ENCODE measurements around the gene EID2B.
A peak's percentile ranks its signal among the peaks of the same experiment; 100 is the strongest.

The EID2B gene, protein sequence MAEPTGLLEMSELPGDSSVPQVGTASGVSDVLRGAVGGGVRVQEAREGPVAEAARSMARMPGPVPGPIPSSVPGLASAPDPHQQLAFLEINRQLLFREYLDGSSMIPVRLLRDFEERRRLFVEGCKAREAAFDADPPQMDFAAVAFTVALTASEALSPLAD

GRCh38 chr19:39532233-39533002, at the start of gene EID2B:
EID2B (minus strand) TSS chr19:39532852; CDS start chr19:39532802, 50 bp downstream.
- peak; percentile 89 to 92 (median 91) for DNase-seq (ENCODE audit: low read depth in 2 of 3, low spot score in 2 of 3)

GRCh38 chr19:39582442-39582841, 49.8 kb upstream of the EID2B start:
- no peak for DNase-seq (ENCODE audit: low read depth in 2 of 3, low spot score in 2 of 3)

GRCh38 chr19:39568604-39569003, 36.0 kb upstream of the EID2B start:
- DNase-seq (ENCODE audit: low read depth in 2 of 3, low spot score in 2 of 3): no peak

DNA sequence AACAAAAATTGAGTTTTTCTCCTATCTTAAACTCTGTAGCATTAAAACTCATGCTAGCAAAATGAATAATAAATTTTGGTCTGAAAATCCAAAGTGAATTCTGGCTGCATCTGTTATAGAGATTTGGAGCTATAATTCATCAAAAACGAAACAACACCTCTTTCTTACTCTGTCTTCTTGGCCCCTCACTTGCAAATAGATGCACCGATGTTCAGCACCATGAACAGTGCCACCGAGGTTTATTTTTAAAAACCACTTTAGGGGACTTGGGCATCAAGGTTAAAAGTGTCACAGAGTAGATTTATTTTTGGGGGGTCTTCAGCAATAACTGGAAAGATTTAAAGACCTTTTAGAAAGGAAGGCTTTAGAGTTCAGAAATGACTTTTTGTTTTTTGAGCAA, 33.4 kb upstream of the EID2B start:
- no peak for DNase-seq (ENCODE audit: low read depth in 2 of 3, low spot score in 2 of 3)

DNA sequence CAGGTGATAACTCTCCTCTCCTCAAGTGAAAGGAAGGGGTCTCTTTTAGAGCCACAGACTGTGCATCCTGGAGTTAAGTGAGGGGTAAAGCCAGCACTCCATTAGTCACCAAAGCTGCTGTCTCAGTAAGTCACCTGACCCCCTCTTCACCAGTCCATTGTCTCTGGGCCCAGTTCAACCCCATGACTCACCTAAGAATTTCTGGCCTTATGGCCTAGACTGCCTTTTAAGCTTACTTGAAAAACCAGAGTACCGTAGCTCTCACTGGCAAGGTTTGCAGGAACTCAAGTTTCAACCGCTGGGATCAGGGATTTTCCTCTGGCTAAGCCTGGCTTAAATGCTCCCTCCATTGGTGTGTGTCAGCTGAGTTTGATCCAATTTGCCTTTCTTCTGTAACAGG, 30.8 kb upstream of the EID2B start:
- no peak for DNase-seq (ENCODE audit: low read depth in 2 of 3, low spot score in 2 of 3)

DNA sequence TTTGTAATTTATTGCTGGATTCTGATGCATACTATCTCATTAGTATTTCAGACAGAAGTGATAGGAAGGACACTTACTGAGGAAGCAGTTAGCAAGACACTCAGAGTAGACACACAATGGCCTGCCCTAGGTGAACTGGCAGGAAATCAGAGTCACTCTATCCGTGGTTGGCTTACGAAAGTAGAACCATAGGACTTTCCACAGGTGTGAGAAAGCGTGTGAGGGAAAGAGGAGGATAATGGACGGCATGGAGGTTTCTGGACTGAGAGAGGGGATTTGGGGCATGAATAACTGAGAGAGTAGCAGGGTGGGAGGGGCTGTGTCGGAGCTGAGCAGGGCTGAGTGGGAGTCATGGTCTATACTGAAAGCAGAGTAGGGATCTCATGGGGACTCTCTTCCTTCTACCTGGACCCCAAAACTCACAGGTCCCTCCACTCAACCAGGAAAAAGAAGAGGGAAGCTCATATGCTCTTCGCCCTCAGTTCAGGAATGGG, 26.0 kb upstream of the EID2B start:
- no peak for DNase-seq (ENCODE audit: low read depth in 2 of 3, low spot score in 2 of 3)

- no peak for DNase-seq (ENCODE audit: low read depth in 2 of 3, low spot score in 2 of 3)
Measured at GRCh38 chr19:39557811-39558623, 25.4 kb upstream of the EID2B start.

GRCh38 chr19:39555883-39556282, 23.2 kb upstream of the EID2B start:
- no peak for DNase-seq (ENCODE audit: low read depth in 2 of 3, low spot score in 2 of 3)

- no peak for DNase-seq (ENCODE audit: low read depth in 2 of 3, low spot score in 2 of 3)
Measured at GRCh38 chr19:39554701-39555311, 22.2 kb upstream of the EID2B start.

- no peak for DNase-seq (ENCODE audit: low read depth in 2 of 3, low spot score in 2 of 3)
Measured at GRCh38 chr19:39553082-39553652, 20.5 kb upstream of the EID2B start.

DNA sequence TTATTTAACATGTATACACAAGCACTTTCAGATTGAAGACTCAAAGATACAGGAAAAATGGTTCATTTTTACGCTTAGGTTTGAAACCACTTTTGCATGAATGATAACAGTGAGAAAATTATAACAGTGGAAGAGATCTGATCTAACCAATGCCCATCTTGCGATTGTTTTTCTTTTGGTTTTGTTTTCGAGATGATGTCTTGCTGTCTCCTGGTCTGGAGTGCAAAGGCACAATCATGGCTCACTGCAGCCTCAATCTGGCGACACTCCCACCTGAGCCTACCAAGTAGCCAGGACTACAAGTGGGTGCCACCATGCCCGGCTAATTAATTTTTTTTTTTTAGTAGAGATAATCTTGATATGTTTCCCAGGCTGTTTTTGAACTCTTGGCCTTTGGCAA, 17.5 kb upstream of the EID2B start:
- no peak for DNase-seq (ENCODE audit: low read depth in 2 of 3, low spot score in 2 of 3)

DNA sequence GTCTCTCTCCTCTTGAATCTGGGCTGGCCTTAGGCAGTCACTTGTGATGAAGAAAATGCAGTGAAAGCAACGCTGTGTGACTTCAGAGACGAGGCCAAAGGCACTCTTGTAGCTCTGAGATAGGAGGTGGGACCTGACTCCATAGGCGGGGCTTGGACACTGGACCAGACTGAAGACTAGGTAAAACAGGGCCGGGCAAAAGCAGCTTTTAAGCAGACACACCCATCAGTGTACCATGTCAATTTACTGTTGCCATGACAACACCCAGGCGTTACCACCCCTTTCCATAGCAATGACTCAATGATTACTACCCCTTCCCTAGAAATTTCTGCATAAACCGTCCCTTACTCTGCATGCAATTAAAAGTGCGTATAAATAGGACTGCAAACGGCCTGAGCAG, 13.9 kb upstream of the EID2B start:
- no peak for DNase-seq (ENCODE audit: low read depth in 2 of 3, low spot score in 2 of 3)

DNA sequence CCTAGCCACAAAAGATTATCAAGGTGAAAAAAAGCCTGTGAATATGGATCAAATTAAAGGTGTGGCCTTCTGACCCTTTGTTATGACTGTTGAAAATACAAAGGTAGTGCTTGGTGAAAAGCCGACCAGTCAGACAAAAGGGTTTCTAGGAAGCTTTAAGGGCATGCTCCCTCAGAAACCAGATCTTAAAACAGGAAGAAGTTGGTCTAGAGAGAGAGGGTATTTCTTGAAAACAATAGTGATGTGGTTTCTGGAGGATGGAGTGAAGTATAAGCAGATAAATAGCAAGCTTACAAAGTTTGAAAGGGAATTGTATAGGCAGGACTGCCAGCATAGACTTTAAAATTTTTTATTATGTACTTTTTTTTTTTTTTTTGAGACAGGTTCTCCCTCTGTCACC, 12.3 kb upstream of the EID2B start:
- no peak for DNase-seq (ENCODE audit: low read depth in 2 of 3, low spot score in 2 of 3)

GRCh38 chr19:39544226-39544903, 11.7 kb upstream of the EID2B start:
- no peak for DNase-seq (ENCODE audit: low read depth in 2 of 3, low spot score in 2 of 3)

- no peak for DNase-seq (ENCODE audit: low read depth in 2 of 3, low spot score in 2 of 3)
Measured at GRCh38 chr19:39543477-39543857, 10.8 kb upstream of the EID2B start.

GRCh38 chr19:39542206-39542605, 9.6 kb upstream of the EID2B start:
- no peak for DNase-seq (ENCODE audit: low read depth in 2 of 3, low spot score in 2 of 3)

GRCh38 chr19:39540333-39540673, 7.7 kb upstream of the EID2B start:
- no peak for DNase-seq (ENCODE audit: low read depth in 2 of 3, low spot score in 2 of 3)

DNA sequence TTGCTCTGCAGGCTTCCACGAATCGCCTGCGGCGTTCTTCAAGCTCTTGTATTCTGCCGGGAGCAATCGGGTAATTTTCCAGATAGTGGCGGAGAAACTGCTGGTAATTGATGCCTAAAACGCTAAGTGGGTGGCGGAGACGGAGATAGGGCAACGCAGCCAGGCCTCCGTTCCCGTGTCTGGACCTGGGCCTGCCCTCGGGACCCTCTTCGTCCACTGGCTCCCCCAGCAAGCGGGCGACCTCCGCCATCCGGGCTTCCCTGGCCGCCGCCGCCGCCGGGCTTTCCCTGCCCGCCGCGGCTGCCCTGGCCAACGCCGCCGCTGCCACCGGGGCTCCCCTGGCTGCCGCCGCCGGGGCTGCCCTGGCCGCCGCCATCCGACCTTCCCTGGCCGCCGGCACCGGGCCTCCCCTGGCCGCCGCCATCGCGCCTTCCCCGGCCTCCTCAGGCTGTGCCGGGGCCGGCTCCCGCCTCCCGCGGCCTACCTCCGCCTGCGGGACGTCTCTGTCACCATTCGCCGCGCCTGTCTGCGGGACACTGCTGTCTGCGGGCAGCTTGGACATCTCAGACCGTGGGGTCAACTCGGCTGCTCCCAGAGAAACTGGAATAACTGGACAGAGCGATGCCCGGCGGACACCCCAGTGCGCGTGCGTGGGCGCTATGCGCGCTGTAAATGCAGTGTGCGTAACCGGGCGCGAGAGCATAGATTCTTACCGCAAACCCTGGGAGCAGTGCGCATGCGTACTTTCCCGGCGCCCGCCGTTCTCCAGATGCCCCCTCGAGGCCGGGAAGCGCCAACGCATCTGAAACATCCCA, 7.1 kb upstream of the EID2B start, which contains the start of gene EID2:
TSS of gene EID2 (minus strand) at position 644 of the 815 bp plus-strand sequence. CDS start at position 562, 82 bp downstream.
- peak; percentile 88 to 98 (median 95) for DNase-seq (ENCODE audit: low read depth in 2 of 3, low spot score in 2 of 3)

GRCh38 chr19:39539165-39539517, 6.5 kb upstream of the EID2B start:
- DNase-seq (ENCODE audit: low read depth in 2 of 3, low spot score in 2 of 3): no peak

GRCh38 chr19:39533791-39534190, 1.1 kb upstream of the EID2B start:
- no peak for DNase-seq (ENCODE audit: low read depth in 2 of 3, low spot score in 2 of 3)

Data from activated CD8-positive, alpha-beta memory T cell treated with anti-CD3 and anti-CD28 coated beads for 48 hours (primary cell).